ENCODE measurements around the gene IL17B. TPM values are rescaled to one million over a fixed set of nuclear protein-coding genes. Genes with fewer than 3 reads are reported as not detected.

Gene IL17B
- total RNA-seq, 1 experiment from 2014 or later, result not detected

DNA sequence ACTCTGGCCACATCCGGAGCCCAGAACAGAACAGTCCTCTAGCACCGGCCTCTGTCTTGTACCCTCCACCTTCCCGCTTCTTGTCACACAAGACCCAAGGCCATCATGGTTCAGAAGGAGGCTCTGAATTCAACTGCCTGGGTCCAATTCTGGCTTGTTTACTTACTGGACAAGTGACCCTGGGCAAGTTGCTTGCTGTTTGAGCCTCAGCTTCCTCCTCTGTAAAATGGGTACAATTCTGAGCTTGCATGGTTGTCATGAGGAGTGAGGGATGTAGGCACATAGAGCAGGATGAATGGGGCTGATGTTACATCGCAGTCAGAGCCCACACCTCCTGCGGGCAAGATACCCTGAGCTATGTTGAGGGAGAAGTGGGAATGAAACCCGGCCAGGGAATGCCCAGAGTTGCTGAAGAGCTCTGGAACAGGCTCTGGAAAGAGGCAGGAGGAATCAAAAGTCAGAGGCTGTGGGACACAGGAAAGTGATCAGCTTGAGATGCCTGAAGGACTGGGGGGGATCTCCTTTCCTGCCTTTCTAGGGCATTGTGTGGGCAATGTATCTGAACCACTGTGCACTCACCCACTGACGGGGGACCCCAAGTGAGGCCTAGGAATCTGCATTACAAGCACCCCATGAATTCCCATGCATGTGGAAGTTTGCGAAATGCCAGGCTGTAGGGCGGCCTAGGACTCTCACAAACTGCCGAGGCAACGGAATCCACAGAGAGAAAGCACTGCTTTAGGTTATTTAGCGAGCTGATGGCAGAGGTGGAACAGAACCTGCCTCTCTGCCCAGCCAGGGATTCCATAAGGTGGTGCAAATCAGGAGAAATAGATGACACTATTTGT lies 29.4 kb upstream of the IL17B start (continued):
- TF ChIP-seq, protein P1, sequence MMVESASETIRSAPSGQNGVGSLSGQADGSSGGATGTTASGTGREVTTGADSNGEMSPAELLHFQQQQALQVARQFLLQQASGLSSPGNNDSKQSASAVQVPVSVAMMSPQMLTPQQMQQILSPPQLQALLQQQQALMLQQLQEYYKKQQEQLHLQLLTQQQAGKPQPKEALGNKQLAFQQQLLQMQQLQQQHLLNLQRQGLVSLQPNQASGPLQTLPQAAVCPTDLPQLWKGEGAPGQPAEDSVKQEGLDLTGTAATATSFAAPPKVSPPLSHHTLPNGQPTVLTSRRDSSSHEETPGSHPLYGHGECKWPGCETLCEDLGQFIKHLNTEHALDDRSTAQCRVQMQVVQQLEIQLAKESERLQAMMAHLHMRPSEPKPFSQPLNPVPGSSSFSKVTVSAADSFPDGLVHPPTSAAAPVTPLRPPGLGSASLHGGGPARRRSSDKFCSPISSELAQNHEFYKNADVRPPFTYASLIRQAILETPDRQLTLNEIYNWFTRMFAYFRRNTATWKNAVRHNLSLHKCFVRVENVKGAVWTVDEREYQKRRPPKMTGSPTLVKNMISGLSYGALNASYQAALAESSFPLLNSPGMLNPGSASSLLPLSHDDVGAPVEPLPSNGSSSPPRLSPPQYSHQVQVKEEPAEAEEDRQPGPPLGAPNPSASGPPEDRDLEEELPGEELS (CRISPR knock-in tag; IDR thresholded peaks at IDR 0.05), result no peak
- TF ChIP-seq, protein P2, sequence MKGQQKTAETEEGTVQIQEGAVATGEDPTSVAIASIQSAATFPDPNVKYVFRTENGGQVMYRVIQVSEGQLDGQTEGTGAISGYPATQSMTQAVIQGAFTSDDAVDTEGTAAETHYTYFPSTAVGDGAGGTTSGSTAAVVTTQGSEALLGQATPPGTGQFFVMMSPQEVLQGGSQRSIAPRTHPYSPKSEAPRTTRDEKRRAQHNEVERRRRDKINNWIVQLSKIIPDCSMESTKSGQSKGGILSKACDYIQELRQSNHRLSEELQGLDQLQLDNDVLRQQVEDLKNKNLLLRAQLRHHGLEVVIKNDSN (CRISPR knock-in tag; IDR thresholded peaks at IDR 0.05), result no peak
- TF ChIP-seq, protein P3, sequence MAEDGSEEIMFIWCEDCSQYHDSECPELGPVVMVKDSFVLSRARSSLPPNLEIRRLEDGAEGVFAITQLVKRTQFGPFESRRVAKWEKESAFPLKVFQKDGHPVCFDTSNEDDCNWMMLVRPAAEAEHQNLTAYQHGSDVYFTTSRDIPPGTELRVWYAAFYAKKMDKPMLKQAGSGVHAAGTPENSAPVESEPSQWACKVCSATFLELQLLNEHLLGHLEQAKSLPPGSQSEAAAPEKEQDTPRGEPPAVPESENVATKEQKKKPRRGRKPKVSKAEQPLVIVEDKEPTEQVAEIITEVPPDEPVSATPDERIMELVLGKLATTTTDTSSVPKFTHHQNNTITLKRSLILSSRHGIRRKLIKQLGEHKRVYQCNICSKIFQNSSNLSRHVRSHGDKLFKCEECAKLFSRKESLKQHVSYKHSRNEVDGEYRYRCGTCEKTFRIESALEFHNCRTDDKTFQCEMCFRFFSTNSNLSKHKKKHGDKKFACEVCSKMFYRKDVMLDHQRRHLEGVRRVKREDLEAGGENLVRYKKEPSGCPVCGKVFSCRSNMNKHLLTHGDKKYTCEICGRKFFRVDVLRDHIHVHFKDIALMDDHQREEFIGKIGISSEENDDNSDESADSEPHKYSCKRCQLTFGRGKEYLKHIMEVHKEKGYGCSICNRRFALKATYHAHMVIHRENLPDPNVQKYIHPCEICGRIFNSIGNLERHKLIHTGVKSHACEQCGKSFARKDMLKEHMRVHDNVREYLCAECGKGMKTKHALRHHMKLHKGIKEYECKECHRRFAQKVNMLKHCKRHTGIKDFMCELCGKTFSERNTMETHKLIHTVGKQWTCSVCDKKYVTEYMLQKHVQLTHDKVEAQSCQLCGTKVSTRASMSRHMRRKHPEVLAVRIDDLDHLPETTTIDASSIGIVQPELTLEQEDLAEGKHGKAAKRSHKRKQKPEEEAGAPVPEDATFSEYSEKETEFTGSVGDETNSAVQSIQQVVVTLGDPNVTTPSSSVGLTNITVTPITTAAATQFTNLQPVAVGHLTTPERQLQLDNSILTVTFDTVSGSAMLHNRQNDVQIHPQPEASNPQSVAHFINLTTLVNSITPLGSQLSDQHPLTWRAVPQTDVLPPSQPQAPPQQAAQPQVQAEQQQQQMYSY (CRISPR knock-in tag; IDR thresholded peaks at IDR 0.05), result no peak
- TF ChIP-seq NR3C1 (CRISPR knock-in tag; conservative IDR thresholded peaks at IDR 0.05; ENCODE audit: low read depth) (no peak), HMGA2 (CRISPR knock-in tag; IDR thresholded peaks at IDR 0.05) (no peak)

DNA sequence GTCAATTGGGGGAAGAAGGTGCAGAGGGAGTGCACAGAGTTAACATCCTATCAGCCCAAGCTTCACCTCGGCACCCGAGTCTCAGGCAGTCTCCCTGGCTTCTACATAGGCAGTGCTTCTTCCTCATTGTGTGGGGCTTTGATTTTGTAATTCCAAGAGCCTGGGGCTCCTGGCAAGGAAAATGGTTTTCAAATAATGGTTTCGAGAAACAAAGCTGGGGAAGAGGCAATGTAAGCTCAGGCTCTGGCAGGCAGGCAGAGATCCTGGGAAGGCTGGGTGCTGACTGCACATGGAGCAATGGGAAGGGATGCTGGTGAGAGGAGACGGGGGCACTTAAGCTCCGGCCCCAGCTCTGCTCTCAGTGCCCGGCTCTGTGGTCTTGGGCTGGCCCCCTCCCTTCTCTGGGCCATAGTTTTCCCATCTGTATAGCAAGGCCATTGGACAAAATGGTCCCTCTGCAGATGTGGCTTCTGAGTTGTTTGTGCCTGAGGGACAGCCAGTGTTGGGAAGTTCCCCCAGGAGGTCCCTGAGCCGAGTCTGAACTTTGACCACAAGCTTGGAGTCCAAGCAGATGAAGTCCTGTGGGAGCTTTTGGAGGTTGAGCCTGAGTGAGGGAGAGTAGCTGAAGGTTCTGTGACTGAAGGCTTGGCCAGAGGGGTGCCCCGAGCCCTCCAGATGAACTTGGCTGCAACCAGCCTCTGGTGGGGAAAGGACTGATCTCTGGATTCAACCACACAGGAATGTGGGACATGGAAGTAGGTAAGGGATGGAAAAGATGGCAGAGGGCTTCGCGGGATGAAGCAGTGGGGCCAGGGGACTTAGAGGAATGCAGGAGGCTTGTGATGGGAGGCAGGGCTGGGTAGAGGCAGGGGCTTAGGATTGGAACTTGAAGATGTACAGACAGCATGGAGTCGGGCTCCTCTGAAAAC lies 28.5 kb upstream of the IL17B start:
- ChIA-PET CTCF (interaction anchor here (0.9 to 5.7 kb wide), 8 partner anchors 12 to 41 kb away, joined by 3 to 45 read pairs (median 8); no protein-coding TSS in a partner anchor), POLR2A (no interaction called here)
- no peak for DNase-seq (ENCODE audit: low spot score)
- Mint-ChIP-seq H3K4me1 (peaks cover 40% of the 10 kb centered on the region), H3K9me3 (no peaks in the 10 kb centered on the region), H3K27ac (peak overlapping the region; percentile 38; the same call in 1 of the 2 replicates), H3K4me3 (no peak overlapping the region), H3K27me3 (ENCODE audit: low read depth) (no peaks in the 10 kb centered on the region), H3K36me3 (no peaks in the 10 kb centered on the region)
- ATAC-seq, result no peak
- no peak for TF ChIP-seq NR2C2 (CRISPR knock-in tag; IDR thresholded peaks at IDR 0.05)
- no peak for TF ChIP-seq FOXP1 (CRISPR knock-in tag; IDR thresholded peaks at IDR 0.05; ENCODE audit: borderline replicate concordance)
- no peak for TF ChIP-seq TP53 (CRISPR knock-in tag; IDR thresholded peaks at IDR 0.05)
- no peak for TF ChIP-seq RORB (CRISPR knock-in tag; IDR thresholded peaks at IDR 0.05)
- TF ChIP-seq EMX1 (CRISPR knock-in tag; IDR thresholded peaks at IDR 0.05), result no peak
- TF ChIP-seq, protein P4, sequence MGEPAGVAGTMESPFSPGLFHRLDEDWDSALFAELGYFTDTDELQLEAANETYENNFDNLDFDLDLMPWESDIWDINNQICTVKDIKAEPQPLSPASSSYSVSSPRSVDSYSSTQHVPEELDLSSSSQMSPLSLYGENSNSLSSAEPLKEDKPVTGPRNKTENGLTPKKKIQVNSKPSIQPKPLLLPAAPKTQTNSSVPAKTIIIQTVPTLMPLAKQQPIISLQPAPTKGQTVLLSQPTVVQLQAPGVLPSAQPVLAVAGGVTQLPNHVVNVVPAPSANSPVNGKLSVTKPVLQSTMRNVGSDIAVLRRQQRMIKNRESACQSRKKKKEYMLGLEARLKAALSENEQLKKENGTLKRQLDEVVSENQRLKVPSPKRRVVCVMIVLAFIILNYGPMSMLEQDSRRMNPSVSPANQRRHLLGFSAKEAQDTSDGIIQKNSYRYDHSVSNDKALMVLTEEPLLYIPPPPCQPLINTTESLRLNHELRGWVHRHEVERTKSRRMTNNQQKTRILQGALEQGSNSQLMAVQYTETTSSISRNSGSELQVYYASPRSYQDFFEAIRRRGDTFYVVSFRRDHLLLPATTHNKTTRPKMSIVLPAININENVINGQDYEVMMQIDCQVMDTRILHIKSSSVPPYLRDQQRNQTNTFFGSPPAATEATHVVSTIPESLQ (CRISPR knock-in tag; IDR thresholded peaks at IDR 0.05), result no peak
- TF ChIP-seq, protein P5, sequence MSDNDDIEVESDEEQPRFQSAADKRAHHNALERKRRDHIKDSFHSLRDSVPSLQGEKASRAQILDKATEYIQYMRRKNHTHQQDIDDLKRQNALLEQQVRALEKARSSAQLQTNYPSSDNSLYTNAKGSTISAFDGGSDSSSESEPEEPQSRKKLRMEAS (CRISPR knock-in tag; IDR thresholded peaks at IDR 0.05), result no peak
- TF ChIP-seq, protein P6, sequence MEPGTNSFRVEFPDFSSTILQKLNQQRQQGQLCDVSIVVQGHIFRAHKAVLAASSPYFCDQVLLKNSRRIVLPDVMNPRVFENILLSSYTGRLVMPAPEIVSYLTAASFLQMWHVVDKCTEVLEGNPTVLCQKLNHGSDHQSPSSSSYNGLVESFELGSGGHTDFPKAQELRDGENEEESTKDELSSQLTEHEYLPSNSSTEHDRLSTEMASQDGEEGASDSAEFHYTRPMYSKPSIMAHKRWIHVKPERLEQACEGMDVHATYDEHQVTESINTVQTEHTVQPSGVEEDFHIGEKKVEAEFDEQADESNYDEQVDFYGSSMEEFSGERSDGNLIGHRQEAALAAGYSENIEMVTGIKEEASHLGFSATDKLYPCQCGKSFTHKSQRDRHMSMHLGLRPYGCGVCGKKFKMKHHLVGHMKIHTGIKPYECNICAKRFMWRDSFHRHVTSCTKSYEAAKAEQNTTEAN (CRISPR knock-in tag; IDR thresholded peaks at IDR 0.05), result no peak
